H1 (cell line): ENCODE measurements around the gene DOCK6. TPM values are rescaled to one million over a fixed set of nuclear protein-coding genes. Genes with fewer than 3 reads are reported as not detected.

Source experiments
- CTCF ChIA-PET: fragments of 300-600 bp; sonication (Branson Sonifier 250); formaldehyde crosslinking; loops from one replicate; lab custom pipeline; 2021; ENCODE audit not compliant: partially characterized antibody; lab: Charles Lee
- POLR2A ChIA-PET: fragments of 300-600 bp; sonication (Branson Sonifier 250); formaldehyde crosslinking; loops from one replicate; lab custom pipeline; 2021; ENCODE audit warnings: inconsistent platforms; ENCODE audit not compliant: partially characterized antibody; lab: Charles Lee
- DNase-seq, 2 experiments: peaks; one replicate each; pipeline versions ENCODE4 v3.0.0 to v3.0.0-alpha.2; 2010 to 2022; ENCODE audit warnings: low spot score in 2 of 2, low read depth in 1 of 2, mixed read lengths in 1 of 2
- FAIRE-seq: peaks from 2 replicates; lab custom pipeline; 2011; peaks lifted over from hg19 to GRCh38; lab: Jason Lieb, UNC
- H2AFZ ChIP-seq: 2 replicates; pipeline ENCODE4 v1.8.1; 2012; ENCODE audit warnings: low read length, inconsistent platforms
- H2AK5ac ChIP-seq: 2 replicates; pipeline ENCODE4 v1.6.1; 2013; ENCODE audit warnings: low read depth, low read length
- H2BK120ac ChIP-seq: replicated peaks from 2 replicates; pipeline ENCODE3; 2013; ENCODE audit warnings: low read depth, low read length, inconsistent platforms
- H2BK12ac ChIP-seq: 2 replicates; pipeline ENCODE4 v1.6.1; 2013; ENCODE audit warnings: low read depth, low read length
- H2BK15ac ChIP-seq: 2 replicates; pipeline ENCODE4 v1.6.1; 2013; ENCODE audit warnings: low read length
- H2BK20ac ChIP-seq: 2 replicates; pipeline ENCODE4 v1.6.1; 2013; ENCODE audit warnings: low read length
- H2BK5ac ChIP-seq: 2 replicates; pipeline ENCODE4 v1.6.1; 2013; ENCODE audit warnings: low read depth, low read length
- H3K14ac ChIP-seq: 2 replicates; pipeline ENCODE4 v1.6.1; 2013; ENCODE audit warnings: inconsistent platforms; ENCODE audit not compliant: insufficient read length
- H3K18ac ChIP-seq: 2 replicates; pipeline ENCODE4 v1.6.1; 2013; ENCODE audit warnings: low read length; ENCODE audit errors: extremely low read depth
- H3K23ac ChIP-seq: 2 replicates; pipeline ENCODE4 v1.6.1; 2013; ENCODE audit warnings: inconsistent platforms; ENCODE audit not compliant: insufficient read length
- H3K23me2 ChIP-seq: 2 replicates; pipeline ENCODE4 v1.6.1; 2013; ENCODE audit warnings: low read depth, low read length
- H3K27ac ChIP-seq: 2 replicates; pipeline ENCODE4 v1.6.1; 2011; ENCODE audit warnings: low read depth, low read length, inconsistent platforms
- H3K27me3 ChIP-seq, 4 experiments: replicated peaks in 1 of 4; 1 replicate in 1 of 4; 2 replicates in 3 of 4; pipeline versions ENCODE4 v1.6.1 to v1.8.1; 2011 to 2013; ENCODE audit warnings: low read length in 3 of 4, mild to moderate bottlenecking in 3 of 4, inconsistent platforms in 2 of 4, mixed read lengths in 2 of 4, moderate library complexity in 1 of 4; ENCODE audit not compliant: control insufficient read depth in 3 of 4, insufficient read depth in 3 of 4; ENCODE audit errors: extremely low read depth in 1 of 4
- H3K36me3 ChIP-seq, 4 experiments: 2 replicates each; pipeline versions ENCODE4 v1.6.1 to v1.8.1; 2011 to 2013; ENCODE audit warnings: mild to moderate bottlenecking in 4 of 4, low read length in 3 of 4, moderate library complexity in 2 of 4, control low read depth in 1 of 4, inconsistent platforms in 1 of 4; ENCODE audit not compliant: insufficient read depth in 4 of 4, control insufficient read depth in 2 of 4
- H3K4ac ChIP-seq: replicated peaks from 2 replicates; pipeline ENCODE3; 2013; ENCODE audit warnings: low read length, low read depth, mixed read lengths, inconsistent platforms; ENCODE audit not compliant: insufficient read length
- H3K4me1 ChIP-seq, 4 experiments: replicated peaks in 1 of 4; 1 replicate in 1 of 4; 2 replicates in 3 of 4; pipeline versions ENCODE4 v1.6.1 to v1.8.1; 2011 to 2013; ENCODE audit warnings: low read length in 3 of 4, inconsistent platforms in 2 of 4, mixed read lengths in 1 of 4; ENCODE audit not compliant: insufficient read depth in 4 of 4, control insufficient read depth in 3 of 4
- H3K4me2 ChIP-seq, 2 experiments: 2 replicates each; pipeline versions ENCODE4 v1.6.1 to v1.8.1; 2011 to 2013; ENCODE audit warnings: low read depth in 2 of 2, low read length in 2 of 2, control low read depth in 1 of 2, inconsistent platforms in 1 of 2, mild to moderate bottlenecking in 1 of 2; ENCODE audit not compliant: insufficient read depth in 1 of 2
- H3K4me3 ChIP-seq, 4 experiments: fragments of 200-600, 300-600 bp in 1 of 4; sonication (generic), shearing (Covaris generic), sonication (Bioruptor Twin) in 1 of 4; 2 replicates each; pipeline versions ENCODE4 v1.5.1 to v1.8.1; 2011 to 2016; ENCODE audit warnings: low read length in 4 of 4, low read depth in 3 of 4, control low read depth in 2 of 4, inconsistent platforms in 2 of 4, mild to moderate bottlenecking in 2 of 4, mixed read lengths in 1 of 4, moderate library complexity in 1 of 4; ENCODE audit not compliant: insufficient read depth in 2 of 4; ENCODE audit errors: extremely low read depth in 1 of 4
- H3K56ac ChIP-seq: replicated peaks from 2 replicates; pipeline ENCODE3; 2013; ENCODE audit warnings: low read depth, mild to moderate bottlenecking, mixed read lengths, low read length, inconsistent platforms; ENCODE audit not compliant: insufficient read length
- H3K79me1 ChIP-seq: 2 replicates; pipeline ENCODE4 v1.6.1; 2013; ENCODE audit warnings: low read depth, low read length, control low read depth
- H3K79me2 ChIP-seq, 2 experiments: 2 replicates each; pipeline versions ENCODE4 v1.6.1 to v1.8.1; 2012 to 2013; ENCODE audit warnings: low read length in 2 of 2, mild to moderate bottlenecking in 2 of 2, inconsistent platforms in 1 of 2; ENCODE audit not compliant: insufficient read depth in 2 of 2, control insufficient read depth in 1 of 2
- H3K9ac ChIP-seq, 4 experiments: replicated peaks in 1 of 4; 1 replicate in 1 of 4; 2 replicates in 3 of 4; pipeline versions ENCODE4 v1.6.1 to v1.8.1; 2011 to 2013; ENCODE audit warnings: low read depth in 3 of 4, low read length in 3 of 4, control low read depth in 2 of 4, mild to moderate bottlenecking in 2 of 4, moderate library complexity in 2 of 4, inconsistent platforms in 1 of 4; ENCODE audit errors: extremely low read depth in 1 of 4
- H3K9me3 ChIP-seq, 2 experiments: 2 replicates each; pipeline versions ENCODE4 v1.6.1 to v1.8.1; 2012 to 2013; ENCODE audit warnings: mild to moderate bottlenecking in 2 of 2, moderate library complexity in 2 of 2, control low read depth in 1 of 2, inconsistent platforms in 1 of 2, low read depth in 1 of 2, low read length in 1 of 2, mixed read lengths in 1 of 2; ENCODE audit not compliant: insufficient read depth in 2 of 2
- H4K20me1 ChIP-seq, 2 experiments: replicated peaks in 1 of 2; 2 replicates each; pipeline versions ENCODE3 to v1.8.1; 2011 to 2013; ENCODE audit warnings: inconsistent platforms in 2 of 2, low read length in 2 of 2, mild to moderate bottlenecking in 1 of 2; ENCODE audit not compliant: insufficient read depth in 2 of 2, control insufficient read depth in 1 of 2
- H4K5ac ChIP-seq: 2 replicates; pipeline ENCODE4 v1.6.1; 2013; ENCODE audit warnings: low read length, low read depth, mixed read lengths, inconsistent platforms; ENCODE audit not compliant: insufficient read length
- H4K8ac ChIP-seq: 2 replicates; pipeline ENCODE4 v1.8.0; 2013; ENCODE audit warnings: mild to moderate bottlenecking, moderate library complexity, low read length, inconsistent platforms; ENCODE audit not compliant: insufficient read depth; ENCODE audit errors: extremely low read depth
- H4K91ac ChIP-seq: replicated peaks from 2 replicates; pipeline ENCODE3; 2013; ENCODE audit warnings: low read length, mixed read lengths, inconsistent platforms; ENCODE audit not compliant: insufficient read length
- BCL11A ChIP-seq, 2 experiments: IDR thresholded peaks; one replicate each; pipeline ENCODE4 v1.6.1; 2011; ENCODE audit warnings: low read depth in 2 of 2, low read length in 2 of 2, mild to moderate bottlenecking in 2 of 2
- EGR1 ChIP-seq: IDR thresholded peaks from 2 replicates; pipeline ENCODE4 v1.6.1; 2011; ENCODE audit warnings: low read depth, low read length, borderline replicate concordance
- GABPA ChIP-seq: IDR thresholded peaks from 2 replicates; pipeline ENCODE4 v1.6.1; 2011; ENCODE audit warnings: mild to moderate bottlenecking, low read length, moderate library complexity, borderline replicate concordance; ENCODE audit not compliant: insufficient read depth
- JUND ChIP-seq: IDR thresholded peaks from 2 replicates; pipeline ENCODE4 v1.6.1; 2011; ENCODE audit warnings: mild to moderate bottlenecking, improper control_type of control experiment, low read length
- KDM1A ChIP-seq: fragments of 200-600, 300-600 bp; sonication (generic); IDR thresholded peaks from 2 replicates; pipeline ENCODE4 v1.7.1; 2016; ENCODE audit warnings: mild to moderate bottlenecking, low read length, borderline replicate concordance
- KDM4A ChIP-seq: IDR thresholded peaks from one replicate; pipeline ENCODE4 v1.7.1; 2012; ENCODE audit warnings: low read depth, mild to moderate bottlenecking, moderate library complexity, low read length, inconsistent platforms; ENCODE audit not compliant: severe bottlenecking
- MAFK ChIP-seq: IDR thresholded peaks from 2 replicates; pipeline ENCODE4 v1.6.1; 2012; ENCODE audit warnings: low read depth, mild to moderate bottlenecking, improper control_type of control experiment, low read length
- POU5F1 ChIP-seq: IDR thresholded peaks from 2 replicates; pipeline ENCODE4 v1.6.1; 2011; ENCODE audit warnings: low read depth, mild to moderate bottlenecking, low read length, moderate library complexity
- RAD21 ChIP-seq, 2 experiments: IDR thresholded peaks in 1 of 2; conservative IDR thresholded peaks in 1 of 2; 2 replicates each; pipeline ENCODE4 v1.6.1; 2011; ENCODE audit warnings: low read depth in 2 of 2, low read length in 2 of 2, improper control_type of control experiment in 1 of 2, inconsistent platforms in 1 of 2, mild to moderate bottlenecking in 1 of 2, moderate library complexity in 1 of 2
- TAF7 ChIP-seq: optimal IDR thresholded peaks from 2 replicates; pipeline ENCODE3; 2011; ENCODE audit warnings: low read depth, mild to moderate bottlenecking, inconsistent platforms, low read length, moderate library complexity, borderline replicate concordance
- WGBS, 2 experiments: shearing (Covaris generic) in 1 of 2; methylation state at CpG; one replicate each; pipeline versions ENCODE4 v1.1.6 to v1.1.7; 2013 to 2015; ENCODE audit warnings: low lambda C conversion rate in 2 of 2, mixed read lengths in 2 of 2, inconsistent platforms in 1 of 2, low coverage in 1 of 2, missing lambda C conversion rate in 1 of 2; ENCODE audit not compliant: insufficient replicate concordance in 2 of 2, insufficient coverage in 1 of 2, insufficient read length in 1 of 2; ENCODE audit errors: extremely low coverage in 1 of 2, missing lambda C conversion rate in 1 of 2; 5-methylcytosine and 5-hydroxymethylcytosine counted together
- polyA plus RNA-seq, 7 experiments: library from polyadenylated mRNA; depleted of rRNA in 3 of 7; stranded (reverse) in 5 of 7; unstranded in 2 of 7; fragments of >200 nt in 5 of 7; fragments of 200-250 nt in 2 of 7; gene quantifications; 1 replicate in 5 of 7; 2 replicates in 1 of 7; 4 replicates in 1 of 7; pipeline versions ENCODE4 v1.2.1 to v1.2.3, GENCODE V29; 2011 to 2013; ENCODE audit warnings: missing spikeins in 2 of 7, mixed read lengths in 2 of 7
- total RNA-seq: library from RNA; stranded (reverse); fragmentation: NEBNext Ultra II Directional; extraction: Animal tissue kit (Norgen Biotek cat#: 25700); gene quantifications from 2 replicates; pipeline ENCODE4 v1.2.1, GENCODE V29; 2021

The DOCK6 gene
- total and polyA plus RNA-seq, 2 of the 8 experiments (the other 6 are each of a cell fraction or from before 2014, with no cell fraction given): 25.5 to 54.7 TPM

DNA sequence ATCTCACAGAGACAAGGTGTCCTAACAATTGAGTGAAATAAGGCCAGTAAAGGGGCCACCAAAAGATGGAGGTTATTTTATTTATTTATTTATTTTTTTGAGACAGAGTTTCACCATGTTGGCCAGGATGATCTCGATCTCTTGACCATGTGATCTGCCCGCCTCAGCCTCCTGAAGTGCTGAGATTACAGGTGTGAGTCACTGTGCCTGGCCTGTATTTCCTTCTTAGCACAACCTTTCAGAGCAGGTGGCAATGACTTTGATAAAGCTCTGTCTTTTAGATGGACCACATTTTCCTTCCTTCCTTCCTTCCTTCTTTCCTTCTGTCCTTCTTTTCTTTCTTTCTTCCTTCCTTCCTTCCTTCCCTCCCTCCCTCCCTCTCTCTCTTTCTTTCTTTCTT is 11.0 kb upstream of the DOCK6 start:
- H3K23me2 ChIP-seq: no peaks in the 10 kb centered on the region
- no peak overlapping the region for H3K14ac ChIP-seq
- no peaks in the 10 kb centered on the region for H4K20me1 ChIP-seq
- no peak overlapping the region for H4K5ac ChIP-seq
- no peaks in the 10 kb centered on the region for H3K27me3 ChIP-seq
- WGBS, 2 experiments: 79% methylated on average over 2 of the region's 2 CpGs; no CpG with 5 or more reads in 1 of the 2 experiments
- no peak overlapping the region for H4K8ac ChIP-seq
- H3K79me1 ChIP-seq: no peaks in the 10 kb centered on the region
- H3K79me2 ChIP-seq: no peaks in the 10 kb centered on the region
- H2BK5ac ChIP-seq: no peak overlapping the region
- H3K18ac ChIP-seq: no peak overlapping the region
- no peak overlapping the region for H3K4me2 ChIP-seq
- H2AFZ ChIP-seq: no peak overlapping the region
- no peak overlapping the region for H2BK12ac ChIP-seq
- H3K36me3 ChIP-seq: no peaks in the 10 kb centered on the region
- no peak overlapping the region for H3K9ac ChIP-seq
- H2AK5ac ChIP-seq: no peak overlapping the region
- ChIA-PET POLR2A (interaction anchor here (1.9 kb wide), 1 partner anchor 10 kb away, joined by 5 read pairs; the partner anchor contains the start of gene DOCK6), CTCF (interaction anchor here (0.7 to 3.9 kb wide), 8 partner anchors 9 to 209 kb away, joined by 3 to 16 read pairs (median 3); partner anchors contain the start of gene EPOR)
- peaks cover 0 to 4% (median 2%) of the 10 kb centered on the region in 4 experiments; a peak in 4 of 7 replicates for H3K4me1 ChIP-seq
- no peak overlapping the region for H2BK120ac ChIP-seq
- no peak overlapping the region for H3K23ac ChIP-seq
- H2BK15ac ChIP-seq: no peak overlapping the region
- H3K4me3 ChIP-seq: no peak overlapping the region
- no peak overlapping the region for H3K4ac ChIP-seq
- no peak overlapping the region for H3K27ac ChIP-seq
- DNase-seq: no peak
- no peak for FAIRE-seq
- peaks cover 0 to 11% of the 10 kb centered on the region in 2 experiments; a peak in 1 of 4 replicates for H3K9me3 ChIP-seq
- no peak overlapping the region for H2BK20ac ChIP-seq
- no peak overlapping the region for H3K56ac ChIP-seq
- no peak overlapping the region for H4K91ac ChIP-seq
- TF ChIP-seq GABPA (no peak), EGR1 (no peak), KDM4A (no peak), MAFK (no peak), POU5F1 (no peak), JUND (no peak), KDM1A (no peak), RAD21 (IDR thresholded peaks at IDR 0.05 in 1 of 2, conservative IDR thresholded peaks at IDR 0.05 in 1 of 2; ENCODE audit: low read depth in 2 of 2, low read length in 2 of 2) (no peak), BCL11A (IDR thresholded peaks at IDR 0.05; ENCODE audit: low read depth in 2 of 2, low read length in 2 of 2) (no peak), TAF7 (no peak)
